ENCODE results near the gene PTPN11. TPM values are rescaled to one million over a fixed set of nuclear protein-coding genes. Genes with fewer than 3 reads are reported as not detected.
"Not testable (repeated sequence)": the region's sequence is repeated elsewhere in the genome, so short reads cannot be mapped to it uniquely, and the experiment has no call there.

The PTPN11 gene
- total and polyA plus RNA-seq, 5 experiments from 2014 or later, result 46.2 to 75.8 (median 70.2) TPM

- no peak for DNase-seq
- no peak for ATAC-seq
- H3K4me3 Mint-ChIP-seq, result no peak overlapping the region
- H3K36me3 Mint-ChIP-seq, result peaks cover 0 to 7% (median 0%) of the 10 kb centered on the region in 3 donors
- H3K9me3 Mint-ChIP-seq, result no peaks in the 10 kb centered on the region
- peak overlapping the region in 1 of 10 donors; percentile 25 for H3K27ac Mint-ChIP-seq
- no peaks in the 10 kb centered on the region for H3K27me3 Mint-ChIP-seq
- POLR2A ChIA-PET, result interaction anchor here (0.7 kb wide), 1 partner anchor 582 kb away, joined by 4 read pairs; no protein-coding TSS in a partner anchor
- peaks cover 4 to 35% (median 14%) of the 10 kb centered on the region in 4 donors for H3K4me1 Mint-ChIP-seq
Measured at GRCh38 chr12:112439769-112440168, 21.0 kb downstream of the PTPN11 start.

- Mint-ChIP-seq H3K27ac (peak overlapping the region in 2 of 10 donors; percentile 45 to 60), H3K4me1 (peaks cover 2 to 31% (median 14%) of the 10 kb centered on the region in 4 donors)
- H3K4me3 Mint-ChIP-seq, DNase-seq, ATAC-seq, H3K27me3 Mint-ChIP-seq, H3K36me3 Mint-ChIP-seq, H3K9me3 Mint-ChIP-seq: not testable (repeated sequence)
- POLR2A ChIA-PET, result interaction anchor here (0.7 kb wide), 1 partner anchor 20 kb away, joined by 4 read pairs; no protein-coding TSS in a partner anchor
Measured at GRCh38 chr12:112440653-112441052, 21.9 kb downstream of the PTPN11 start.

- H3K4me3 Mint-ChIP-seq, result no peak overlapping the region
- no peaks in the 10 kb centered on the region for H3K9me3 Mint-ChIP-seq
- POLR2A ChIA-PET, result no interaction called here
- H3K27me3 Mint-ChIP-seq, result no peaks in the 10 kb centered on the region
- no peak overlapping the region for H3K27ac Mint-ChIP-seq
- ATAC-seq (no peak), DNase-seq (no peak)
- H3K4me1 Mint-ChIP-seq, result peaks cover 3 to 22% (median 11%) of the 10 kb centered on the region in 4 donors
- H3K36me3 Mint-ChIP-seq, result peaks cover 0 to 39% (median 0%) of the 10 kb centered on the region in 3 donors
Measured at GRCh38 chr12:112443916-112444315, 25.2 kb downstream of the PTPN11 start.

GRCh38 chr12:112446008-112446725 lies 27.4 kb downstream of the PTPN11 start:
- POLR2A ChIA-PET, result no interaction called here
- Mint-ChIP-seq H3K4me1 (peaks cover 3 to 16% (median 11%) of the 10 kb centered on the region in 4 donors), H3K36me3 (peaks cover 0 to 58% (median 2%) of the 10 kb centered on the region in 3 donors), H3K27me3 (no peaks in the 10 kb centered on the region), H3K4me3 (no peak overlapping the region), H3K27ac (peak overlapping the region in 8 of 10 donors; percentile 6 to 90 (median 42)), H3K9me3 (no peaks in the 10 kb centered on the region)
- no peak for ATAC-seq
- no peak for DNase-seq

GRCh38 chr12:112447106-112447505 lies 28.4 kb downstream of the PTPN11 start:
- no peaks in the 10 kb centered on the region for H3K27me3 Mint-ChIP-seq
- POLR2A ChIA-PET, result no interaction called here
- peaks cover 3 to 16% (median 10%) of the 10 kb centered on the region in 4 donors for H3K4me1 Mint-ChIP-seq
- H3K4me3 Mint-ChIP-seq, result peak overlapping the region in 2 of 10 donors; percentile 10 to 14
- peak overlapping the region; percentile 14 to 90 (median 60) for H3K27ac Mint-ChIP-seq
- H3K9me3 Mint-ChIP-seq, result no peaks in the 10 kb centered on the region
- DNase-seq (no peak), ATAC-seq (no peak)
- H3K36me3 Mint-ChIP-seq, result peaks cover 0 to 62% (median 4%) of the 10 kb centered on the region in 3 donors

GRCh38 chr12:112448165-112448564 lies 29.4 kb downstream of the PTPN11 start:
- H3K9me3 Mint-ChIP-seq, H3K27ac Mint-ChIP-seq, H3K4me3 Mint-ChIP-seq, H3K27me3 Mint-ChIP-seq, ATAC-seq, DNase-seq: not testable (repeated sequence)
- POLR2A ChIA-PET, result interaction anchor here (0.7 kb wide), 1 partner anchor 905 kb away, joined by 3 read pairs; no protein-coding TSS in a partner anchor
- Mint-ChIP-seq H3K36me3 (peaks cover 0 to 70% (median 5%) of the 10 kb centered on the region in 3 donors), H3K4me1 (peaks cover 3 to 16% (median 10%) of the 10 kb centered on the region in 4 donors)

GRCh38 chr12:112450725-112451124 lies 32.0 kb downstream of the PTPN11 start:
- POLR2A ChIA-PET, result no interaction called here
- DNase-seq (no peak), ATAC-seq (no peak)
- Mint-ChIP-seq H3K27me3 (no peaks in the 10 kb centered on the region), H3K4me1 (peaks cover 3 to 12% (median 6%) of the 10 kb centered on the region in 4 donors), H3K36me3 (peaks cover 0 to 85% (median 13%) of the 10 kb centered on the region in 3 donors), H3K4me3 (no peak overlapping the region), H3K27ac (no peak overlapping the region), H3K9me3 (no peaks in the 10 kb centered on the region)

- Mint-ChIP-seq H3K4me1 (peaks cover 0 to 6% (median 5%) of the 10 kb centered on the region in 4 donors), H3K9me3 (peaks cover 0 to 2% (median 0%) of the 10 kb centered on the region in 9 donors), H3K27ac (no peak overlapping the region), H3K27me3 (no peaks in the 10 kb centered on the region), H3K36me3 (peaks cover 9 to 82% (median 39%) of the 10 kb centered on the region in 3 donors), H3K4me3 (no peak overlapping the region)
- POLR2A ChIA-PET, result no interaction called here
- ATAC-seq, result no peak
- DNase-seq, result no peak
Measured at GRCh38 chr12:112456029-112456428, 37.3 kb downstream of the PTPN11 start.

- H3K4me1 Mint-ChIP-seq, H3K4me3 Mint-ChIP-seq, POLR2A ChIA-PET, DNase-seq, H3K9me3 Mint-ChIP-seq, H3K27me3 Mint-ChIP-seq, ATAC-seq: not testable (repeated sequence)
- peak overlapping the region in 1 of 10 donors; percentile 13 for H3K27ac Mint-ChIP-seq
- peaks cover 9 to 83% (median 40%) of the 10 kb centered on the region in 3 donors for H3K36me3 Mint-ChIP-seq
Measured at GRCh38 chr12:112457142-112457541, 38.4 kb downstream of the PTPN11 start.

- H3K9me3 Mint-ChIP-seq, result peaks cover 0 to 2% (median 0%) of the 10 kb centered on the region in 9 donors
- no peak for ATAC-seq
Measured at GRCh38 chr12:112458330-112458729, 39.6 kb downstream of the PTPN11 start.

GRCh38 chr12:112458751-112459150 lies 40.0 kb downstream of the PTPN11 start:
- POLR2A ChIA-PET, result no interaction called here
- ATAC-seq, result no peak
- H3K9me3 Mint-ChIP-seq, result peaks cover 0 to 2% (median 0%) of the 10 kb centered on the region in 9 donors
- peaks cover 9 to 76% (median 39%) of the 10 kb centered on the region in 3 donors for H3K36me3 Mint-ChIP-seq
- H3K27ac Mint-ChIP-seq, result no peak overlapping the region
- H3K27me3 Mint-ChIP-seq, result no peaks in the 10 kb centered on the region
- H3K4me3 Mint-ChIP-seq, result no peak overlapping the region
- DNase-seq, result no peak
- H3K4me1 Mint-ChIP-seq, result peaks cover 5 to 7% (median 6%) of the 10 kb centered on the region in 4 donors

More at GRCh38 chr12:112458330-112458729, 39.6 kb downstream of the PTPN11 start:
- Mint-ChIP-seq H3K4me3 (no peak overlapping the region), H3K36me3 (peaks cover 9 to 79% (median 39%) of the 10 kb centered on the region in 3 donors), H3K4me1 (peaks cover 2 to 7% (median 5%) of the 10 kb centered on the region in 4 donors), H3K27ac (no peak overlapping the region), H3K27me3 (no peaks in the 10 kb centered on the region)
- POLR2A ChIA-PET, result no interaction called here
- DNase-seq, result no peak

- no peak for ATAC-seq
- POLR2A ChIA-PET, result no interaction called here
- no peak for DNase-seq
- H3K4me1 Mint-ChIP-seq, result peaks cover 10 to 12% (median 10%) of the 10 kb centered on the region in 4 donors
- no peaks in the 10 kb centered on the region for H3K27me3 Mint-ChIP-seq
- no peak overlapping the region for H3K27ac Mint-ChIP-seq
- peaks cover 5 to 56% (median 18%) of the 10 kb centered on the region in 3 donors for H3K36me3 Mint-ChIP-seq
- H3K9me3 Mint-ChIP-seq, result no peaks in the 10 kb centered on the region
- H3K4me3 Mint-ChIP-seq, result no peak overlapping the region
Measured at GRCh38 chr12:112463478-112463877, 44.7 kb downstream of the PTPN11 start.

GRCh38 chr12:112464605-112465004 lies 45.9 kb downstream of the PTPN11 start:
- Mint-ChIP-seq H3K27me3 (no peaks in the 10 kb centered on the region), H3K4me1 (peaks cover 10 to 12% (median 10%) of the 10 kb centered on the region in 4 donors), H3K27ac (peak overlapping the region in 1 of 10 donors; percentile 15), H3K9me3 (no peaks in the 10 kb centered on the region), H3K36me3 (peaks cover 0 to 50% (median 14%) of the 10 kb centered on the region in 3 donors), H3K4me3 (no peak overlapping the region)
- no peak for ATAC-seq
- POLR2A ChIA-PET, result no interaction called here
- DNase-seq, result no peak

Measured in naive thymus-derived CD8-positive, alpha-beta T cell (primary cell).